ENCODE results near the gene PDE1C.

PDE1C gene

DNA sequence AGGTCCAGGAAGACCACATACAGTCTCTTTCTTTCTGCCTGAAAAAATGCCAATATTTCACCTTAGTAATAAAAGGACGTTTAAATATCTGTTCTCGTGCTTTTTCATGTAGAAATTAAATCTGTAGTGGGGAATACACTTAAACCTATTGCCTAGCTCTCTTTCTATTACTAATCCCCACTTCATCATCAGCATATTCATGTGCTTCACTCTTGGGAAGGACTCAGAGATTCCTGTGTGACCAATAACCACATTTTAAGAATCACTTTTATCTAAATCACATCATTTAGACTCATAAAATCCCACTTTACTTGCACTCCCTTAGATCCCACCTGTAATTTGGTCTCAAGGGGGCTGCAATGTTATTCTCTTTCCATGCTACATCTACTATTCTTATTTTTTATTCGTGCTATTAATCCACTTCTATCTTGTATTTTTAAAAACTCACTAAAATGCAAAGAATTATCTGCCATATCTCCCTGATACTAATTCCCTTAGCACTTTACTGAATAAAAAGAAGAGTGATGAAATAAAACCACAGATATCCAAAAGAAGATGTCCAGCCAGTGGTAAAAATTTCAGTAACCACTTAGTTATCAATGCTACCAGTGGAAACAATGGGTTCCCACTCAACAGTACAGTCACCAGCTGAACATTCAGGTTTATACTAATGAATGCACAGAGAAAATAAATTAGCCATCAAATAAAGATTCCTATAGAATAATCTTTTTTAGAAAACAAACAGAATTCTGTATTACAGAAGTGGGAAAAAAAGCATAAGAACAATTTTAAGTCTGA is 281.1 kb downstream of the PDE1C start:
- Mint-ChIP-seq H3K36me3 (ENCODE audit: low read depth) (no peaks in the 10 kb centered on the region), H3K27ac (no peak overlapping the region), H3K9me3 (no peaks in the 10 kb centered on the region), H3K27me3 (ENCODE audit: low read depth) (no peaks in the 10 kb centered on the region), H3K4me3 (no peak overlapping the region), H3K4me1 (no peaks in the 10 kb centered on the region)
- TF ChIP-seq CTCF (IDR thresholded peaks at IDR 0.05; ENCODE audit: unreplicated experiment in 3 of 3), result no peak

- Mint-ChIP-seq H3K4me3 (no peak overlapping the region), H3K27ac (peak overlapping the region in 1 of 3 experiments; percentile 15), H3K9me3 (no peaks in the 10 kb centered on the region), H3K36me3 (ENCODE audit: low read depth) (no peaks in the 10 kb centered on the region), H3K27me3 (ENCODE audit: low read depth) (no peaks in the 10 kb centered on the region), H3K4me1 (no peaks in the 10 kb centered on the region)
- no peak for TF ChIP-seq CTCF (IDR thresholded peaks at IDR 0.05; ENCODE audit: unreplicated experiment in 3 of 3)
Measured at GRCh38 chr7:31788445-31788844, 281.8 kb downstream of the PDE1C start.

GRCh38 chr7:31786326-31786725 is 283.9 kb downstream of the PDE1C start:
- Mint-ChIP-seq H3K4me1 (no peaks in the 10 kb centered on the region), H3K4me3 (no peak overlapping the region), H3K27ac (no peak overlapping the region), H3K9me3 (no peaks in the 10 kb centered on the region), H3K27me3 (ENCODE audit: low read depth) (no peaks in the 10 kb centered on the region), H3K36me3 (ENCODE audit: low read depth) (no peaks in the 10 kb centered on the region)
- no peak for TF ChIP-seq CTCF (IDR thresholded peaks at IDR 0.05; ENCODE audit: unreplicated experiment in 3 of 3)

DNA sequence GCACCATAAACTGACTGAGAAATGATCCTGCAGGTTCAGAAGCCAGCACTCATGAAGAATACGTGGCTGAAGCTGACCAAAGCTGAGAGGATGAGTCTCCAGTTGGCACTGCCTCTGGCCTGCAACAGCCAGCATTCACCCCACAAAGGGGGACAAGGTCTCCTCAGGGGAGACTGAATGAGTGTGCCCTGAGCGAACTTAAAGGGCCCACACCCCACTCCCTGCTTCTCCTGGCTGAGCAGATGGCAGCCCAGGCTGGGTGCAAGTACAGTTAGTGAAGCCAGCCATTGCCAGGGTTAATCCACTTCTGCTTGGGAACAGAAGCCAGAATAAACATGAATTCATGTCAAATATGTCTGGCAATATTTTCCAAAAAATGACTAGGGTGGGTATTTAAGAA is 285.1 kb downstream of the PDE1C start:
- no peak overlapping the region for H3K4me3 Mint-ChIP-seq
- no peaks in the 10 kb centered on the region for H3K4me1 Mint-ChIP-seq
- TF ChIP-seq CTCF (IDR thresholded peaks at IDR 0.05; ENCODE audit: unreplicated experiment in 3 of 3), result no peak
- H3K27me3 Mint-ChIP-seq (ENCODE audit: low read depth), result peaks cover 5% of the 10 kb centered on the region
- no peak overlapping the region for H3K27ac Mint-ChIP-seq
- H3K36me3 Mint-ChIP-seq (ENCODE audit: low read depth), result no peaks in the 10 kb centered on the region
- H3K9me3 Mint-ChIP-seq, result no peaks in the 10 kb centered on the region

- Mint-ChIP-seq H3K9me3 (no peaks in the 10 kb centered on the region), H3K4me1 (no peaks in the 10 kb centered on the region), H3K4me3 (no peak overlapping the region), H3K27ac (no peak overlapping the region), H3K27me3 (ENCODE audit: low read depth) (peaks cover 5% of the 10 kb centered on the region), H3K36me3 (ENCODE audit: low read depth) (no peaks in the 10 kb centered on the region)
- TF ChIP-seq CTCF (IDR thresholded peaks at IDR 0.05; ENCODE audit: unreplicated experiment in 3 of 3), result no peak
Measured at GRCh38 chr7:31783221-31783620, 287.0 kb downstream of the PDE1C start.

GRCh38 chr7:31782411-31782991 is 287.7 kb downstream of the PDE1C start:
- H3K27ac Mint-ChIP-seq, result no peak overlapping the region
- TF ChIP-seq CTCF (IDR thresholded peaks at IDR 0.05; ENCODE audit: unreplicated experiment in 3 of 3), result peak; percentile 54 to 71 (median 64)
- H3K9me3 Mint-ChIP-seq, result no peaks in the 10 kb centered on the region
- no peak overlapping the region for H3K4me3 Mint-ChIP-seq
- peaks cover 5% of the 10 kb centered on the region for H3K27me3 Mint-ChIP-seq (ENCODE audit: low read depth)
- no peaks in the 10 kb centered on the region for H3K4me1 Mint-ChIP-seq
- H3K36me3 Mint-ChIP-seq (ENCODE audit: low read depth), result no peaks in the 10 kb centered on the region

Data from nephron (organoid).